SIG-M5 (cell line): Measurements from ENCODE around the gene VPS26B.
"Not testable (repeated sequence)": the region's sequence is repeated elsewhere in the genome, so short reads cannot be mapped to it uniquely, and the experiment has no call there.

Experiments
- DNase-seq: peaks from one replicate; lab custom pipeline; 2025; lab: John Stamatoyannopoulos, UW

Gene VPS26B

GRCh38 chr11:134258577-134258976 lies 34.1 kb downstream of the VPS26B start:
- DNase-seq: no peak

- peak; percentile 24 for DNase-seq
These were observed 36.0 kb downstream of the VPS26B start for GRCh38 chr11:134260503-134260902.

GRCh38 chr11:134260983-134261382 lies 36.5 kb downstream of the VPS26B start:
- DNase-seq: no peak

GRCh38 chr11:134261626-134262488 lies 37.4 kb downstream of the VPS26B start:
- no peak for DNase-seq

GRCh38 chr11:134264966-134265764 lies 40.7 kb downstream of the VPS26B start:
- no peak for DNase-seq

GRCh38 chr11:134266440-134266839 lies 42.0 kb downstream of the VPS26B start:
- DNase-seq: no peak

- DNase-seq: no peak
These were observed 42.4 kb downstream of the VPS26B start for GRCh38 chr11:134266841-134267251.

GRCh38 chr11:134267461-134267860 lies 43.0 kb downstream of the VPS26B start:
- no peak for DNase-seq

- DNase-seq: no peak
These were observed 43.5 kb downstream of the VPS26B start for GRCh38 chr11:134267966-134268365.

- no peak for DNase-seq
These were observed 45.8 kb downstream of the VPS26B start for GRCh38 chr11:134270250-134270714.

GRCh38 chr11:134271978-134272377 lies 47.5 kb downstream of the VPS26B start:
- DNase-seq: no peak

- no peak for DNase-seq
These were observed 48.2 kb downstream of the VPS26B start for GRCh38 chr11:134272381-134273316.

GRCh38 chr11:134273317-134273712 lies 48.8 kb downstream of the VPS26B start:
- no peak for DNase-seq

- no peak for DNase-seq
These were observed 50.7 kb downstream of the VPS26B start for GRCh38 chr11:134275188-134275533.

- DNase-seq: no peak
These were observed 51.3 kb downstream of the VPS26B start, which contains the start of gene GLB1L3 for GRCh38 chr11:134275534-134276395. GLB1L3 (plus strand) TSS chr11:134276379; CDS start chr11:134276741, 362 bp downstream.

GRCh38 chr11:134276396-134277182 lies 52.1 kb downstream of the VPS26B start:
- no peak for DNase-seq

- DNase-seq: no peak
These were observed 52.9 kb downstream of the VPS26B start for GRCh38 chr11:134277183-134278001.

GRCh38 chr11:134278356-134278755 lies 53.9 kb downstream of the VPS26B start:
- no peak for DNase-seq

GRCh38 chr11:134281635-134282034 lies 57.2 kb downstream of the VPS26B start:
- not testable (repeated sequence) for DNase-seq
